Vagina (tissue), 2 donors: ENCODE measurements around the gene EIF2S3.

ENCODE experiments used
- CTCF ChIP-seq, 3 experiments: fragments of 450-650 bp in 2 of 3; fragments of 200-600 bp in 1 of 3; sonication (generic) in 1 of 3; IDR thresholded peaks; one replicate each; pipeline ENCODE4 v1.5.1; 2017 to 2019; ENCODE audit warnings: antibody characterized with exemption in 3 of 3, mild to moderate bottlenecking in 2 of 3, moderate library complexity in 2 of 3
- POLR2A ChIP-seq, 2 donors: fragments of 450-650 bp; IDR thresholded peaks; one replicate each; pipeline ENCODE4 v1.6.1; 2017; ENCODE audit warnings: antibody characterized with exemption in 2 of 2, mild to moderate bottlenecking in 2 of 2, moderate library complexity in 2 of 2
- POLR2AphosphoS5 ChIP-seq, 2 donors: sonication (generic); formaldehyde crosslinking; IDR thresholded peaks; one replicate each; pipeline ENCODE4 v1.9.0; 2017; ENCODE audit warnings: antibody characterized with exemption in 2 of 2, mild to moderate bottlenecking in 2 of 2, low read depth in 1 of 2; ENCODE audit not compliant: insufficient read depth in 1 of 2

- TF ChIP-seq POLR2A (IDR thresholded peaks at IDR 0.05) = no peak
- TF ChIP-seq CTCF (IDR thresholded peaks at IDR 0.05) = no peak
- TF ChIP-seq POLR2AphosphoS5 (IDR thresholded peaks at IDR 0.05; ENCODE audit: insufficient read depth in 1 of 2, low read depth in 1 of 2) = no peak
Observed at GRCh38 chrX:24030597-24030996, 24.2 kb upstream of the EIF2S3 start.
